ENCODE data around the gene TCFL5. TPM values are rescaled to one million over a fixed set of nuclear protein-coding genes. Genes with fewer than 3 reads are reported as not detected.

Gene TCFL5
- total RNA-seq, 1 experiment from 2014 or later: 20.4 TPM

GRCh38 chr20:62801284-62802010 is 60.2 kb downstream of the TCFL5 start (continued):
- TF ChIP-seq FOXJ3 (CRISPR knock-in tag; IDR thresholded peaks at IDR 0.05; ENCODE audit: borderline replicate concordance) (no peak), JUN (CRISPR knock-in tag; IDR thresholded peaks at IDR 0.05) (no peak), ZNF281 (CRISPR knock-in tag; IDR thresholded peaks at IDR 0.05) (no peak)
- TF ChIP-seq, protein P1, sequence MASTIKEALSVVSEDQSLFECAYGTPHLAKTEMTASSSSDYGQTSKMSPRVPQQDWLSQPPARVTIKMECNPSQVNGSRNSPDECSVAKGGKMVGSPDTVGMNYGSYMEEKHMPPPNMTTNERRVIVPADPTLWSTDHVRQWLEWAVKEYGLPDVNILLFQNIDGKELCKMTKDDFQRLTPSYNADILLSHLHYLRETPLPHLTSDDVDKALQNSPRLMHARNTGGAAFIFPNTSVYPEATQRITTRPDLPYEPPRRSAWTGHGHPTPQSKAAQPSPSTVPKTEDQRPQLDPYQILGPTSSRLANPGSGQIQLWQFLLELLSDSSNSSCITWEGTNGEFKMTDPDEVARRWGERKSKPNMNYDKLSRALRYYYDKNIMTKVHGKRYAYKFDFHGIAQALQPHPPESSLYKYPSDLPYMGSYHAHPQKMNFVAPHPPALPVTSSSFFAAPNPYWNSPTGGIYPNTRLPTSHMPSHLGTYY (CRISPR knock-in tag; IDR thresholded peaks at IDR 0.05): no peak

GRCh38 chr20:62800314-62801259 is 61.0 kb downstream of the TCFL5 start:
- no peak overlapping the region for H3K4me3 Mint-ChIP-seq
- ChIA-PET POLR2A (no interaction called here), CTCF (interaction anchor here (1.1 kb wide), 1 partner anchor 9 kb away, joined by 4 read pairs; no protein-coding TSS in a partner anchor)
- ATAC-seq: no peak
- H3K27ac Mint-ChIP-seq: no peak overlapping the region
- no peaks in the 10 kb centered on the region for H3K9me3 Mint-ChIP-seq
- DNase-seq (ENCODE audit: low spot score): no peak
- peaks cover 30% of the 10 kb centered on the region for H3K36me3 Mint-ChIP-seq
- H3K27me3 Mint-ChIP-seq (ENCODE audit: low read depth): peaks cover 11% of the 10 kb centered on the region
- peaks cover 5% of the 10 kb centered on the region for H3K4me1 Mint-ChIP-seq
- no peak for TF ChIP-seq SP1 (CRISPR knock-in tag; conservative IDR thresholded peaks at IDR 0.05)
- no peak for TF ChIP-seq CBFB (CRISPR knock-in tag; IDR thresholded peaks at IDR 0.05; ENCODE audit: low read depth)
- no peak for TF ChIP-seq MYBL2 (CRISPR knock-in tag; IDR thresholded peaks at IDR 0.05)
- TF ChIP-seq, protein P2, sequence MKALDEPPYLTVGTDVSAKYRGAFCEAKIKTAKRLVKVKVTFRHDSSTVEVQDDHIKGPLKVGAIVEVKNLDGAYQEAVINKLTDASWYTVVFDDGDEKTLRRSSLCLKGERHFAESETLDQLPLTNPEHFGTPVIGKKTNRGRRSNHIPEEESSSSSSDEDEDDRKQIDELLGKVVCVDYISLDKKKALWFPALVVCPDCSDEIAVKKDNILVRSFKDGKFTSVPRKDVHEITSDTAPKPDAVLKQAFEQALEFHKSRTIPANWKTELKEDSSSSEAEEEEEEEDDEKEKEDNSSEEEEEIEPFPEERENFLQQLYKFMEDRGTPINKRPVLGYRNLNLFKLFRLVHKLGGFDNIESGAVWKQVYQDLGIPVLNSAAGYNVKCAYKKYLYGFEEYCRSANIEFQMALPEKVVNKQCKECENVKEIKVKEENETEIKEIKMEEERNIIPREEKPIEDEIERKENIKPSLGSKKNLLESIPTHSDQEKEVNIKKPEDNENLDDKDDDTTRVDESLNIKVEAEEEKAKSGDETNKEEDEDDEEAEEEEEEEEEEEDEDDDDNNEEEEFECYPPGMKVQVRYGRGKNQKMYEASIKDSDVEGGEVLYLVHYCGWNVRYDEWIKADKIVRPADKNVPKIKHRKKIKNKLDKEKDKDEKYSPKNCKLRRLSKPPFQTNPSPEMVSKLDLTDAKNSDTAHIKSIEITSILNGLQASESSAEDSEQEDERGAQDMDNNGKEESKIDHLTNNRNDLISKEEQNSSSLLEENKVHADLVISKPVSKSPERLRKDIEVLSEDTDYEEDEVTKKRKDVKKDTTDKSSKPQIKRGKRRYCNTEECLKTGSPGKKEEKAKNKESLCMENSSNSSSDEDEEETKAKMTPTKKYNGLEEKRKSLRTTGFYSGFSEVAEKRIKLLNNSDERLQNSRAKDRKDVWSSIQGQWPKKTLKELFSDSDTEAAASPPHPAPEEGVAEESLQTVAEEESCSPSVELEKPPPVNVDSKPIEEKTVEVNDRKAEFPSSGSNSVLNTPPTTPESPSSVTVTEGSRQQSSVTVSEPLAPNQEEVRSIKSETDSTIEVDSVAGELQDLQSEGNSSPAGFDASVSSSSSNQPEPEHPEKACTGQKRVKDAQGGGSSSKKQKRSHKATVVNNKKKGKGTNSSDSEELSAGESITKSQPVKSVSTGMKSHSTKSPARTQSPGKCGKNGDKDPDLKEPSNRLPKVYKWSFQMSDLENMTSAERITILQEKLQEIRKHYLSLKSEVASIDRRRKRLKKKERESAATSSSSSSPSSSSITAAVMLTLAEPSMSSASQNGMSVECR (CRISPR knock-in tag; IDR thresholded peaks at IDR 0.05; ENCODE audit: borderline replicate concordance): no peak
- TF ChIP-seq GTF2I (CRISPR knock-in tag; conservative IDR thresholded peaks at IDR 0.05): no peak
- TF ChIP-seq NR2C2 (CRISPR knock-in tag; IDR thresholded peaks at IDR 0.05): no peak
- no peak for TF ChIP-seq TEAD1 (CRISPR knock-in tag; IDR thresholded peaks at IDR 0.05)
- TF ChIP-seq ZNF281 (CRISPR knock-in tag; IDR thresholded peaks at IDR 0.05): no peak
- TF ChIP-seq SMAD3 (CRISPR knock-in tag; IDR thresholded peaks at IDR 0.05; ENCODE audit: borderline replicate concordance): no peak
- TF ChIP-seq NR1H2 (CRISPR knock-in tag; IDR thresholded peaks at IDR 0.05): no peak
- TF ChIP-seq ESRRA (CRISPR knock-in tag; IDR thresholded peaks at IDR 0.05; ENCODE audit: borderline replicate concordance): no peak
- TF ChIP-seq, protein P3, sequence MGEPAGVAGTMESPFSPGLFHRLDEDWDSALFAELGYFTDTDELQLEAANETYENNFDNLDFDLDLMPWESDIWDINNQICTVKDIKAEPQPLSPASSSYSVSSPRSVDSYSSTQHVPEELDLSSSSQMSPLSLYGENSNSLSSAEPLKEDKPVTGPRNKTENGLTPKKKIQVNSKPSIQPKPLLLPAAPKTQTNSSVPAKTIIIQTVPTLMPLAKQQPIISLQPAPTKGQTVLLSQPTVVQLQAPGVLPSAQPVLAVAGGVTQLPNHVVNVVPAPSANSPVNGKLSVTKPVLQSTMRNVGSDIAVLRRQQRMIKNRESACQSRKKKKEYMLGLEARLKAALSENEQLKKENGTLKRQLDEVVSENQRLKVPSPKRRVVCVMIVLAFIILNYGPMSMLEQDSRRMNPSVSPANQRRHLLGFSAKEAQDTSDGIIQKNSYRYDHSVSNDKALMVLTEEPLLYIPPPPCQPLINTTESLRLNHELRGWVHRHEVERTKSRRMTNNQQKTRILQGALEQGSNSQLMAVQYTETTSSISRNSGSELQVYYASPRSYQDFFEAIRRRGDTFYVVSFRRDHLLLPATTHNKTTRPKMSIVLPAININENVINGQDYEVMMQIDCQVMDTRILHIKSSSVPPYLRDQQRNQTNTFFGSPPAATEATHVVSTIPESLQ (CRISPR knock-in tag; IDR thresholded peaks at IDR 0.05): no peak
- TF ChIP-seq E2F1 (CRISPR knock-in tag; IDR thresholded peaks at IDR 0.05): no peak
- no peak for TF ChIP-seq NFYB (CRISPR knock-in tag; conservative IDR thresholded peaks at IDR 0.05; ENCODE audit: low read depth)
- TF ChIP-seq NR3C1 (CRISPR knock-in tag; conservative IDR thresholded peaks at IDR 0.05; ENCODE audit: low read depth): no peak
- TF ChIP-seq OVOL2 (CRISPR knock-in tag; IDR thresholded peaks at IDR 0.05; ENCODE audit: borderline replicate concordance): no peak

Data from WTC11 (cell line).